ENCODE data around the gene KLHL7.
"Not testable (repeated sequence)": the region's sequence is repeated elsewhere in the genome, so short reads cannot be mapped to it uniquely, and the experiment has no call there.

KLHL7 gene

DNA sequence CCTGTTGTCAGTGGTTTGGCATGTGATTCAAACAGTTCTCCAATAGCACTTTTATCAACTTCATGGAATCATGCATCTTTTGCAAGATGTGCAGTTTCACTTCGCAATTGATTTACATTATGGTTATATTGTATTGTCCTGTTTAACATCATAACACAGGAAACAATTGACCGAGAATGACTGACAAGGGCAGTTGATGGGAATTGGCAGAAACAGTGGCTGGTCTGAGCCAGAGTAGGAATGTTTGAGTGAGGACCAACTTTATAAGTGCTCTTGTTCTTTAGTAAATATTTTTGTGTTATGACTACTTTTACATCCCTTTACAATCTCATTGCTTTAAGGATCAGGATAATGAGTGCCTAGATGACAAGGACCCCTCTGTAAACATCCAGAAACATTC is 2.2 kb downstream of the KLHL7 start:
- DNase-seq (ENCODE audit: low read depth): no peak

GRCh38 chr7:23108995-23109394 is 3.4 kb downstream of the KLHL7 start:
- no peak for DNase-seq (ENCODE audit: low read depth)

- no peak for DNase-seq (ENCODE audit: low read depth)
Observed at GRCh38 chr7:23109470-23109869, 3.9 kb downstream of the KLHL7 start.

DNA sequence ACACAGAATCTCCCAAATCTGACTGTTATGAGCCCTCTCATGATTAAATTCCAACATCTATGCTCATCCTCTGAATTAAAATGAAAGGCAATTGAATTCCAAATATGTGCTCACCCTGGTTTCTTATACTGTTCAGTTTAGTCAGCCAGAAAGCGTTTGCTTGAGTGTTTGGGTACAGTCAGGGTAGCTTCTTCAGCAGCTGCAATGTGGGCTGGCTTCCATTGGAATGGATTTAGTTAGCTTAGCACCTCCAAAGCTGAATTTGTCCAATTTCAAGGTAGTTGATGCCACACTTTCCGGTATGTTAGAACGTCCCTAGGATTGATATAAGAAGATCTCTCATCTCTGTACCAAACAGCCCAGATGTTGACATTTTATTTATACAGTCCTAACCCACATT is 9.3 kb downstream of the KLHL7 start:
- no peak for DNase-seq (ENCODE audit: low read depth)

GRCh38 chr7:23115991-23116390 is 10.4 kb downstream of the KLHL7 start:
- no peak for DNase-seq (ENCODE audit: low read depth)

GRCh38 chr7:23117841-23118240 is 12.3 kb downstream of the KLHL7 start:
- DNase-seq (ENCODE audit: low read depth): no peak

DNA sequence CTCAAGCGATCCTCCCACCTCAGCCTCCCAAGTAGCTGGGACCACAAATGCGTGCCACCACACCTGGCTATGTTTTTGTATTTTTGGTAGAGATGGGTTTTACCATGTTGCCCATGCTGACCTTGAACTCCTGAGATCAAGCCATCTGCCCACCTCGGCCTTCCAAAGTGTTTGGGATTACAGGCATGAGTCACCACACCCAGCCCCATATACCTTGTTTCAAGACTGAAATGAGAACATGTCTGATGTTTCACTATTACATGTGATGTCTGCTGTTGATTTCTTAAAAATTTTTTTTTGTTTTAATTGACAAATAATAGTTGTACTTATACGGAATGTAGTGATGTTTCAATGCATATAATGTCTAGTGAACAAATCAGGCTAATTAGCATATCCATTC is 14.5 kb downstream of the KLHL7 start:
- no peak for DNase-seq (ENCODE audit: low read depth)

- DNase-seq (ENCODE audit: low read depth): no peak
Observed at GRCh38 chr7:23121165-23121564, 15.6 kb downstream of the KLHL7 start.

GRCh38 chr7:23123007-23123406 is 17.4 kb downstream of the KLHL7 start:
- no peak for DNase-seq (ENCODE audit: low read depth)

DNA sequence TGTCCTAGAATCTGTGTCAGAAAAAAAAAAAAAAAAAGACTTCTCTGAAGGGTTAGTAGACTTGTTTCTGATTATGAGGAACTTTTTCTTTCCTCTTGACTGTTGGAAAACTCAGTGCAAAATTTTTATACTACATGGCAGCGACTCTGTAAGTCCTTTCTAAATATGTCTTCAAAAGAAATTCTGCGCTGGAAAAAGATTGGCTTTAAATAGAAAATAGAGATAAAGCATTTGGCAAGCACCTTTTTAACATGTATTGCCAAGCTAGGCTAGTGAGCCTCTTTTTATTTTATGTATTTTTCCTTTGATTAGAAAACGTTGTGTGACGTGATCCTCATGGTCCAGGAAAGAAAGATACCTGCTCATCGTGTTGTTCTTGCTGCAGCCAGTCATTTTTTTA is 17.9 kb downstream of the KLHL7 start:
- DNase-seq (ENCODE audit: low read depth): no peak

- DNase-seq (ENCODE audit: low read depth): no peak
Observed at GRCh38 chr7:23129036-23129435, 23.5 kb downstream of the KLHL7 start.

- not testable (repeated sequence) for DNase-seq (ENCODE audit: low read depth)
Observed at GRCh38 chr7:23131799-23132198, 26.2 kb downstream of the KLHL7 start.

- DNase-seq (ENCODE audit: low read depth): no peak
Observed at GRCh38 chr7:23133797-23134196, 28.2 kb downstream of the KLHL7 start.

DNA sequence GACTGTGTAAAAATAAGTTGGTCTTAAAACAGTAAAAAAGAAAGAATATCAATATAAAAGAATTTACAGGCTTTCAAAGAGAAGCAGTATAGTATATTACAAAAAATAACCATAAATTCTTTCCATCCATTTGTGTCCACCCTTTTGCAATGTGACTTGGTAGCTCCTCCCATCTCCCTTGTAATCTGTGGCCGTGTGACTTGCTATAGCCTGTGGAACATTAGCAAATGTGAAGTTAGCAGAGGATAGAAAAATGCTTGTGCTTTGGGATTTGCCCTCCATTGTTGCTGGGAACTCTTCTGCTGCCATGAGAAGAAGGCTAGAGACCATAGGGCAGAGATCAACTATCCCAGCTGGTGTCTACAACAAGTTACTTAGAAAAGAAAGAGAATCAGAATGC is 30.2 kb downstream of the KLHL7 start:
- no peak for DNase-seq (ENCODE audit: low read depth)

DNA sequence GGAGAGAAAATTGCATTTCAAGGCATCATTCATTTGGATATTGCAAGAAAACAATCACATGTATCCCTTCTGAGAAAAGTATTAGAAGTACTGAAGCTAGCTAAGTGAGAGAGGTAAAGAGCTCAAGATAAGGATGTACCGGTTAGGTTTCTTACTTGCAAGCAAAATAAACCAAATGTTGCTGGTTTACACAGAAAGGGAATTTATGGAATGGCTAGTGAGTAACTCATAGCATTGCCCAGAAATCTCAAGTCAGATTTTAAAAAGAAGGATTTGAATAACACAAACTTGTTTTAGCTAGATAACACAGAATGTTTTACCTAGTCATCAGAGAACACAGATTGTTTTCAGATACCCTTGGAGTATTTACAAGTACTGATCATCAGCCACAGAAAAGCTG is 30.6 kb downstream of the KLHL7 start:
- no peak for DNase-seq (ENCODE audit: low read depth)

DNA sequence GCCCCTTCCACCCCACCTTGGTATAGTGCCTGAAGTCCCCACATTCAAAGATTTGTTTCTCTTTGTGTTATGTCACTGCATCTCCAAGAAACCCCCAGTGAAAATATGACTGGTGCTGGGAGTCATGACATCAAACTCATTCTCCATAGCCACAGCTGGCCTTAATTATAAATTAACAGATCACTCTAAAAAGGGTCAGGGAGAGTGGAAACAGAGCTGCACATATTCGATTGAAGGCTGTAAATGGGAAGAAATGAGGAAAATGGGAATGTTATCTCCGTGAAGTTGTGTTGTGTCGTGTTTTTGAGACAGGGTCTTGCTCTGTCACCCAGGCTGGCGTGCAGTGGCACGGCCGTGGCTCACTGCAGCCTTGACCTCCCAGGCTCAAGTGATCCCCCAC is 52.1 kb downstream of the KLHL7 start:
- DNase-seq (ENCODE audit: low read depth): no peak

- no peak for DNase-seq (ENCODE audit: low read depth)
Observed at GRCh38 chr7:23158546-23158945, 53.0 kb downstream of the KLHL7 start.

GRCh38 chr7:23161482-23161881 is 55.9 kb downstream of the KLHL7 start:
- DNase-seq (ENCODE audit: low read depth): no peak

DNA sequence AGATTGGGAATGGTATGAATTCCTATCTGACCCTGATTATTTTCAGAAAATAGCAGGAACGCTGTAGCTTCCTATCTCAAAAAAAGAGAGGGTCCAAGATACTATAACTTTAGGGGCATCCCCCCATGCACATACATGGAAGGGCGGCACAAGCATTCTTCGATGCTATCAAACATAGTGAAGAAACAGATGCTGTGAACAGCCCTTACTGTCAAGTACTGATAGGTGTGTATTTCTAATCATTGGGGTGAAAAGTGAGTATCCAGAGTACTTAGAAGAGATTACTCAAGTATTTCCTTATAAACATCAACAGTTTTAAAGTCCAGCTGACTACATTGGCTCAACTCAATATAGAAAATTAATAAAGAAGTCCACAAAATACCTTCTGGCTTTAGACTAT is 59.3 kb downstream of the KLHL7 start:
- DNase-seq (ENCODE audit: low read depth): no peak

DNA sequence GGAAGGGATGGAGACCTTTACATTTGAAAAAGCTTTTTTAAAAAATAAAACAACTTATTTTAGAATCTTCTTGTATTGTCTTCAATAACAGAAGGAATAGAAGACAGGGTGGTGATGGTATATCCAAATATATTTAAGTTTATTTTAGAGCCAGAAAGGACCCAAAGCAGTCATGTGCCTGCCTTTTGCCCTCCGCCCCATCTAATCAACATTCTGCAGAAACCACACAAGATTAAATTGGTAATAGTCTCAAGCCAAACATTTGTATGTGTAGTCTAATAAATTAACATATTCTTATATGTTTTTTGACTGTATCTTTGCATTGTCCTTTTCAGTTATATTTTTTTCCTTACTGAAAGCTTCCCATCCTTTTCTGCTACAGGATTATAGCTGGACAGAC is 59.7 kb downstream of the KLHL7 start:
- DNase-seq (ENCODE audit: low read depth): no peak

DNA sequence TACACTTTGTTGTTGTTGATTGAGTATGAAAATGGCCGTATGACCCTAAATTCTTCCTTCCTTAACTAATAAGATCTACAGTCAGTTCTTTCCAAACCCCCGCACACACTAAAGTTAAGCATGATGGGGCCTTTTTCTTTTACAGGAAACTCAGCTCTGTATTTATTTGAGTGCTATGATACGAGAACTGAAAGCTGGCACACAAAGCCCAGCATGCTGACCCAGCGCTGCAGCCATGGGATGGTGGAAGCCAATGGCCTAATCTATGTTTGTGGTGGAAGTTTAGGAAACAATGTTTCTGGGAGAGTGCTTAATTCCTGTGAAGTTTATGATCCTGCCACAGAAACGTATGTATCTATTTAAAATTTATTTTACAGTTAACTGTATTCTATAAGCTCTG is 62.1 kb downstream of the KLHL7 start:
- DNase-seq (ENCODE audit: low read depth): no peak

- no peak for DNase-seq (ENCODE audit: low read depth)
Observed at GRCh38 chr7:23168111-23168885, 62.7 kb downstream of the KLHL7 start.

- no peak for DNase-seq (ENCODE audit: low read depth)
Observed at GRCh38 chr7:23175938-23176337, 70.4 kb downstream of the KLHL7 start.
